Measurements from ENCODE around the gene CALB2. TPM values are rescaled to one million over a fixed set of nuclear protein-coding genes. Genes with fewer than 3 reads are reported as not detected.

CALB2 gene
- total RNA-seq, 1 experiment from 2014 or later, result 0.85 TPM

- H2BK12ac ChIP-seq (ENCODE audit: insufficient read length, low read depth, low read length), result no peak overlapping the region
- H3K4me1 ChIP-seq (ENCODE audit: insufficient read depth, low read length), result no peaks in the 10 kb centered on the region
- no peak overlapping the region for H2AK5ac ChIP-seq (ENCODE audit: insufficient read length, low read length)
- H4K8ac ChIP-seq (replicated peaks; ENCODE audit: insufficient read length, low read depth, low read length), result no peak overlapping the region
- no peak overlapping the region for H2BK15ac ChIP-seq (ENCODE audit: low read depth, low read length)
- H2BK20ac ChIP-seq (ENCODE audit: low read depth, low read length, poor library complexity, severe bottlenecking), result no peak overlapping the region
- Mint-ChIP-seq H3K9me3 (no peaks in the 10 kb centered on the region), H3K4me1 (peaks cover 8 to 9% of the 10 kb centered on the region in 2 experiments), H3K27me3 (ENCODE audit: low read depth) (peaks cover 28% of the 10 kb centered on the region), H3K36me3 (ENCODE audit: insufficient read depth in 1 of 3, low read depth in 3 of 3) (no peaks in the 10 kb centered on the region; a peak in 1 of 7 replicates), H3K4me3 (no peak overlapping the region), H3K27ac (no peak overlapping the region)
- no peak overlapping the region for H3T11ph ChIP-seq (ENCODE audit: low read length)
- no peak overlapping the region for H2AFZ ChIP-seq (ENCODE audit: low read length)
- no peak overlapping the region for H4K5ac ChIP-seq (ENCODE audit: insufficient read length, low read depth, low read length)
- H3K9me3 ChIP-seq (ENCODE audit: control insufficient read depth, low read depth, low read length), result no peaks in the 10 kb centered on the region
- no peak overlapping the region for H4K91ac ChIP-seq (ENCODE audit: insufficient read length, low read depth, low read length)
- WGBS (ENCODE audit: extremely low coverage, insufficient read length, low lambda C conversion rate), result no CpG with 5 or more reads among the region's 5 CpGs
- no peak overlapping the region for H3K4ac ChIP-seq (ENCODE audit: low read depth, low read length)
- H3K18ac ChIP-seq (ENCODE audit: insufficient read length, low read depth, low read length), result no peak overlapping the region
- no peak for DNase-seq
- H3K56ac ChIP-seq (ENCODE audit: insufficient read length, low read depth, low read length), result no peak overlapping the region
- H3K27ac ChIP-seq (ENCODE audit: insufficient read length, low read depth, low read length), result no peak overlapping the region
- H3K23me2 ChIP-seq (ENCODE audit: insufficient read length, low read depth, low read length, poor library complexity, severe bottlenecking), result peaks cover 6% of the 10 kb centered on the region
- no peaks in the 10 kb centered on the region for H3K27me3 ChIP-seq (ENCODE audit: insufficient read depth, low read length)
- no peak for TF ChIP-seq CTCF (conservative IDR thresholded peaks at IDR 0.05)
- H3K23ac ChIP-seq (ENCODE audit: insufficient read length, low read depth, low read length), result no peak overlapping the region
- H2BK5ac ChIP-seq (ENCODE audit: insufficient read length, low read length), result no peak overlapping the region
- H3K14ac ChIP-seq (ENCODE audit: insufficient read depth, low read length), result no peak overlapping the region
- no peak overlapping the region for H3K4me2 ChIP-seq (ENCODE audit: insufficient read depth, insufficient read length, low read length)
- no peaks in the 10 kb centered on the region for H4K20me1 ChIP-seq (ENCODE audit: control insufficient read depth, insufficient read depth, insufficient read length)
- H2BK120ac ChIP-seq (ENCODE audit: low read depth, low read length, poor library complexity, severe bottlenecking), result no peak overlapping the region
- H3K79me1 ChIP-seq (ENCODE audit: insufficient read depth, low read depth, low read length, poor library complexity, severe bottlenecking), result no peaks in the 10 kb centered on the region
- H3K79me2 ChIP-seq (ENCODE audit: insufficient read depth, low read length), result no peaks in the 10 kb centered on the region
- no peak overlapping the region for H3K9ac ChIP-seq (ENCODE audit: extremely low read depth, insufficient read length, low read length)
These were observed 55.5 kb downstream of the CALB2 start for GRCh38 chr16:71414038-71414437.
